Thyroid gland (tissue), 4 donors: ENCODE measurements around the gene PDXK. TPM values are rescaled to one million over a fixed set of nuclear protein-coding genes. Genes with fewer than 3 reads are reported as not detected.

ENCODE experiments used
- DNase-seq, 2 donors: peaks; one replicate each; pipeline ENCODE4 v3.0.0-alpha.2; 2019
- H3K27ac ChIP-seq, 3 donors: fragments of 200-600 bp; sonication (generic); 1 replicate in 2 of 3; 2 replicates in 1 of 3; pipeline ENCODE4 v1.5.1; 2016 to 2019; ENCODE audit warnings: mild to moderate bottlenecking in 1 of 3, moderate library complexity in 1 of 3
- H3K27me3 ChIP-seq: fragments of 200-600 bp; sonication (generic); one replicate; pipeline ENCODE4 v1.5.1; 2019
- H3K36me3 ChIP-seq, 2 donors: fragments of 200-600 bp; sonication (generic); one replicate each; pipeline ENCODE4 v1.5.1; 2016 to 2019
- H3K4me1 ChIP-seq, 2 donors: fragments of 200-600 bp; sonication (generic); one replicate each; pipeline ENCODE4 v1.5.1; 2017 to 2019
- H3K4me3 ChIP-seq, 3 donors: fragments of 200-600 bp; sonication (generic); replicated peaks in 1 of 3; 1 replicate in 2 of 3; 2 replicates in 1 of 3; pipeline ENCODE4 v1.5.1; 2016; ENCODE audit warnings: mild to moderate bottlenecking in 1 of 3
- H3K9me3 ChIP-seq: fragments of 200-600 bp; sonication (generic); one replicate; pipeline ENCODE4 v1.5.1; 2017
- POLR2A ChIP-seq, 2 donors: fragments of 450-650 bp; IDR thresholded peaks; one replicate each; pipeline ENCODE4 v1.6.1; 2017; ENCODE audit warnings: antibody characterized with exemption in 2 of 2, mild to moderate bottlenecking in 2 of 2, moderate library complexity in 1 of 2
- WGBS, 2 donors: methylation state at CpG; one replicate each; pipeline ENCODE4 v1.1.5; 2017; 5-methylcytosine and 5-hydroxymethylcytosine counted together
- intact Hi-C: fragments of 100-400 bp; cut with DNase I; formaldehyde crosslinking; loops from one replicate; pipeline ENCODE4 v1.15.1; 2023
- total RNA-seq, 4 donors: library from RNA; depleted of rRNA; stranded (reverse); fragments of >200 nt; gene quantifications; one replicate each; pipeline ENCODE4 v1.2.3, GENCODE V29; 2016
- TF ChIP-seq, protein P1 (sequence below), 6 experiments: fragments of 200-600 bp in 3 of 6; fragments of 450-650 bp in 3 of 6; sonication (generic) in 3 of 6; IDR thresholded peaks; one replicate each; pipeline ENCODE4 v1.5.1; 2016 to 2019; ENCODE audit warnings: antibody characterized with exemption in 6 of 6, mild to moderate bottlenecking in 2 of 6, inconsistent platforms in 1 of 6, moderate library complexity in 1 of 6

Gene PDXK
- total RNA-seq, 4 donors from 2014 or later = 70.6 to 95.5 (median 92.4) TPM

DNA sequence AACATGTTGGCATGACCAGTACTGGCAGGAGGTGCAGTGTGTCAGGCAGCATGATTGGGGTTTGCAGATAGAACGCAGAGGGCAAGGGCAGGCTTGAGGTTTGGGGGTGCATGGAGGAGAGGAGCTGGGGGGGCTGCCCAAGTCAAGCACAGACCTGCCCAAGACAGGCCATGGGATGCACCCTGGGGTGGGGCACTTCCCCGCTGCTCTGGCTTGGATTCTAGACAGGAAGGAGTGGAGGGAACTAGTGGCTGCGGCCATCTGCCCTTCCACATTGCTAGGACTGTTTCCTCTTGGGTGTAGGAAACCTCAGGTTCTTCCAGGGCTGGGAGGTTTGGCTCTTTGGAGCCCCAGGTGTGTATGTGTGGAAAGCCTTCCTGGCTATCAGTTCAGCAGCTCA, 3.0 kb downstream of the PDXK start:
- Histone ChIP-seq H3K36me3 (no peaks in the 10 kb centered on the region), H3K27ac (peak overlapping the region in 2 of 3 donors; percentile 45 to 90), H3K9me3 (no peaks in the 10 kb centered on the region), H3K4me1 (peaks cover 41 to 54% of the 10 kb centered on the region in 2 donors), H3K4me3 (no peak overlapping the region), H3K27me3 (no peaks in the 10 kb centered on the region)
- no peak for DNase-seq
- 94 to 100% methylated on average over 2 to 3 of the region's 3 CpGs for WGBS, 2 donors
- TF ChIP-seq, protein P1, sequence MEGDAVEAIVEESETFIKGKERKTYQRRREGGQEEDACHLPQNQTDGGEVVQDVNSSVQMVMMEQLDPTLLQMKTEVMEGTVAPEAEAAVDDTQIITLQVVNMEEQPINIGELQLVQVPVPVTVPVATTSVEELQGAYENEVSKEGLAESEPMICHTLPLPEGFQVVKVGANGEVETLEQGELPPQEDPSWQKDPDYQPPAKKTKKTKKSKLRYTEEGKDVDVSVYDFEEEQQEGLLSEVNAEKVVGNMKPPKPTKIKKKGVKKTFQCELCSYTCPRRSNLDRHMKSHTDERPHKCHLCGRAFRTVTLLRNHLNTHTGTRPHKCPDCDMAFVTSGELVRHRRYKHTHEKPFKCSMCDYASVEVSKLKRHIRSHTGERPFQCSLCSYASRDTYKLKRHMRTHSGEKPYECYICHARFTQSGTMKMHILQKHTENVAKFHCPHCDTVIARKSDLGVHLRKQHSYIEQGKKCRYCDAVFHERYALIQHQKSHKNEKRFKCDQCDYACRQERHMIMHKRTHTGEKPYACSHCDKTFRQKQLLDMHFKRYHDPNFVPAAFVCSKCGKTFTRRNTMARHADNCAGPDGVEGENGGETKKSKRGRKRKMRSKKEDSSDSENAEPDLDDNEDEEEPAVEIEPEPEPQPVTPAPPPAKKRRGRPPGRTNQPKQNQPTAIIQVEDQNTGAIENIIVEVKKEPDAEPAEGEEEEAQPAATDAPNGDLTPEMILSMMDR (IDR thresholded peaks at IDR 0.05) = no peak
- TF ChIP-seq POLR2A (IDR thresholded peaks at IDR 0.05) = no peak
- intact Hi-C loops = no loop called here

DNA sequence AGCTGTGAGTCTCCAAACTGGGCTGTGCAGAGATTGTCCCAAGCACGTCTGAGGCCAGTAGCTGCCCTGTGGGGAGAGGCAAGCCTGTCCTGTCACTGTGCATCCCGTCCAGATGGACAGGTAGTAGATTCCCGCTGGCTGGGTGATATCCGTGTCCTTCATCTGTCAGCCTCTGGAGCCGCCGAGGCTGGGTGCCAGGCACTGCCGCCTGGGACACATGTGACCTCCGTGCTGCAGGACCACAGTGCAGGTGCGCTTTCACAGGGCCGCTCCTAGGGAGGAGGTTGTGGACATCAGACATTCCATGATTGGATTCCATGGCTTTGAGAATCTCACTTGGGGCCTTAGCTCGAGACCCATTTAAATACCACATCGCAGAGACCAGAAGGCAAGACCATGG, 4.7 kb downstream of the PDXK start:
- intact Hi-C loops = no loop called here
- H3K4me1 ChIP-seq = peaks cover 51 to 64% of the 10 kb centered on the region in 2 donors
- no peak overlapping the region for H3K4me3 ChIP-seq
- H3K27ac ChIP-seq = no peak overlapping the region
- H3K36me3 ChIP-seq = no peaks in the 10 kb centered on the region
- 93 to 94% methylated on average over 11 of the region's 12 CpGs for WGBS, 2 donors
- TF ChIP-seq, protein P1 (IDR thresholded peaks at IDR 0.05) = no peak
- TF ChIP-seq POLR2A (IDR thresholded peaks at IDR 0.05) = no peak
- H3K27me3 ChIP-seq = no peaks in the 10 kb centered on the region
- no peaks in the 10 kb centered on the region for H3K9me3 ChIP-seq
- DNase-seq = no peak

DNA sequence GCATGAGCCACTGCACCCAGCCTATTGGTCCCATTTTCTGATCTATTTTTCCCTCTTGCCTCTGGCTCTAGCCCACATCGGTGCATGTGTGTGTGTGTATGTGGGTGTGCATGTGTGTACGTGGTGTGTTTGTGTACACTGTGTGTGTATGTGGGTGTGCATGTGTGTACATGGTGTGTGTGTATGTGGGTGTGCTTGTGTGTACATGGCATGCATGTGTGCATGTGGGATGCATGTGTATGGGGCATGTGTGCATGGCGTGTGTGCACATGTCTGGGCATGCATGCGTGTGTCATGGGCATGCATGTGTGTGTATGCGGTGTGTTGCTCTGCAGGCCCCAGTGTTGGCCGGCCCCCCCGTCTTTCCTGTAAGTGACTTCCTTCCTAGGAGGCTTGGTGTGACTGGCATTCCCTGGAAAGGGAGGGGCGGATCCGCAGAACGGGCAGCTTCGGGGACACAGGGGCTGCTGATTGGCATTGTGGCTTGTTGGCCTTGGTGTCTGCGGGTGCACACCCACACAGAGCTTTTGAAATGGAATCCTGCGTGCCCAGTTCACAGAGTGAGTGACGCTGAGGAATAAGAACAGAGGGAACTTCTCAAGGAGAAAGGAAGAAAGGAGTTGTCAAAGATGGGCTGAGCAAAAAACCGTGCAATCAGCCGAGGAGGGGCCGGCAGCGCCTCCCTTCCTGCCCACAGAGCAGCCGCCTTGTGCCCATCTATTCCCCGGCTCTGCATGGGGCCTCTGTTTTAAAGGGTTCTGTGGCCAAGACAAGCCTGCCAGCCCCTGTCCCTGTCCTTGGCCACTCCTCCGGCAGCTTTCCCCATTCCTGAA, 8.0 kb downstream of the PDXK start:
- peaks cover 43 to 62% of the 10 kb centered on the region in 2 donors for H3K4me1 ChIP-seq
- TF ChIP-seq POLR2A (IDR thresholded peaks at IDR 0.05) = no peak
- TF ChIP-seq, protein P1 (IDR thresholded peaks at IDR 0.05) = no peak
- H3K9me3 ChIP-seq = no peaks in the 10 kb centered on the region
- 71 to 85% methylated on average over 20 to 21 of the region's 21 CpGs for WGBS, 2 donors
- H3K27ac ChIP-seq = peak overlapping the region; percentile 93 to 100 (median 99)
- no peak overlapping the region for H3K4me3 ChIP-seq
- intact Hi-C loops = no loop called here
- DNase-seq = peak in 1 of 2 donors; percentile 24
- no peaks in the 10 kb centered on the region for H3K27me3 ChIP-seq
- H3K36me3 ChIP-seq = no peaks in the 10 kb centered on the region

DNA sequence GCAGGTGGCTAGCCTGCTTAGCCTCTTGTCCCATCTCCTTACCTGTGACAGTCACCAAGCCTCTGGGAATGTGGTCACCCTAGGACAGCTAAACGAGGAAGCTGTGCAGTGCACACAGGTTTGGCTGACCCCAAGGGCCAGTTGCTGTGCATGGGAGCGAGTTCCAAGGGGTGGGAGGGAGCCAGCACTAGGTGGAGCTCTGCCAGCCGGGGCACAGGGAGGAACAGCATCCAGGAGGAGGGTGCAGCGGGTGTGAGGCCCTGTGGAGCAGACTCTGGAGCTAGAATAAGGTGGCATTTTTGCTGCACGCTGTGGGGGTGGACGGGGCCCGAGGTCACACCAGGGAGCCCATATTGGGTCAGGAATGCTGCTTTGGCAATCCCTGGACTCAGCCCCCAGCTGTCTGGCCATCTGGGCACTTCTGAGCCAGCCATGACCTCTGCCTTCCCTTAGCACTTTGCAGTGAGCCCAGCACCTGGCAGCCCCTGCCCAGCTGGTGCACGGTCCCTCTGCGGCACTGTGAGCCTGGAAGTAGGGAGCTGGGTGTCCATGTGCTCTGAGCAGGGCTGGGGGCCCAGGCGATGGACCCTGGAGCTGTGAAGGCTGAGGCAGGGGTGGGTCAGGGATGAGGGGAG, 8.7 kb downstream of the PDXK start:
- TF ChIP-seq POLR2A (IDR thresholded peaks at IDR 0.05) = no peak
- TF ChIP-seq, protein P1 (IDR thresholded peaks at IDR 0.05) = no peak
- no peaks in the 10 kb centered on the region for H3K27me3 ChIP-seq
- WGBS, 2 donors = 64 to 74% methylated on average over 8 to 9 of the region's 10 CpGs
- intact Hi-C loops = no loop called here
- H3K36me3 ChIP-seq = no peaks in the 10 kb centered on the region
- H3K4me3 ChIP-seq = no peak overlapping the region
- DNase-seq = peak; percentile 48 to 68
- peaks cover 43 to 67% of the 10 kb centered on the region in 2 donors for H3K4me1 ChIP-seq
- peak overlapping the region; percentile 93 to 100 (median 99) for H3K27ac ChIP-seq
- H3K9me3 ChIP-seq = no peaks in the 10 kb centered on the region

DNA sequence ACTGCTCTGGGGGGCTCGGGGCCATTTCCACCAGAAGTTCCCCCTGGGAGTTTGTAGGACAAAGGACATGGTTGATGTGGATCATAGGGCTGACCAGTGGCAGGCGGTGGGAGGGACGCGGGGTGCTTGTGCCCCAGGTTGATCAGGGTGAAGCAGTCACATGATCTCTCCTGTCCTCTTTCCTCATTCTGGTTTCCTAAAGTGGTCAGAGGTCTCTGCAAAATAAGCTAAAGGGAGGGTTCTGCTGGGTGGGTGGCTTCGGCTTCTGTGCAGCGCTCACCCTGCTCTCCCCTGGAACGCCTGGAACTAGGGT, 9.2 kb downstream of the PDXK start:
- Histone ChIP-seq H3K36me3 (no peaks in the 10 kb centered on the region), H3K27ac (peak overlapping the region; percentile 93 to 100 (median 99)), H3K4me3 (peak overlapping the region in 1 of 3 donors; percentile 50), H3K4me1 (peaks cover 43 to 71% of the 10 kb centered on the region in 2 donors), H3K9me3 (no peaks in the 10 kb centered on the region), H3K27me3 (no peaks in the 10 kb centered on the region)
- TF ChIP-seq POLR2A (IDR thresholded peaks at IDR 0.05) = no peak
- TF ChIP-seq, protein P1 (IDR thresholded peaks at IDR 0.05) = no peak
- intact Hi-C loops = no loop called here
- peak; percentile 77 to 84 for DNase-seq
- WGBS, 2 donors = 14 to 25% methylated on average over 4 to 6 of the region's 7 CpGs
